Measurements from ENCODE around the gene MED29.

Gene MED29

DNA sequence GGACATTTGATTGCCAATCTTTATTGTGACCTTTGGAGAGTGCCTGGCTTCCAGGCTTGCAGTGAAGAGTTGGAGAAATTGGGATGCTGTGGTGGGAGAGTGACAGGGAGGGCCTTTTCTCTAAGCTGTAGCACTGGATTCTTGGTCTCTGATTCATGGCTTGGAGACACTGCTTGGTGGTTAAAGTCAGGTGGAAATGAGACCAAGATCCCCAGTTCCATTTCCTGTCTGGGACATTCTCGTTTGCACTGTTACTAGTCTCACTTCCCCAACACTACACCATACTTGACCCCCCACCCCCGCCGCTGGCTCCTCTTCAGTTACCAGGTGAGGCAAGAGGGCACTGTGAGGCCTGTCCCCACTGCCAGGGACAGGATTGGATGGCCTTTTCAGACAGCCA, 57.1 kb downstream of the MED29 start:
- Histone ChIP-seq H3K4me1 (ENCODE audit: insufficient read depth, insufficient read length) (no peaks in the 10 kb centered on the region), H3K4me3 (ENCODE audit: insufficient read length, low read depth) (no peak overlapping the region), H3K9ac (ENCODE audit: insufficient read length, low read depth) (no peak overlapping the region), H3K27me3 (ENCODE audit: insufficient read depth, insufficient read length) (no peaks in the 10 kb centered on the region), H3K36me3 (ENCODE audit: insufficient read depth, insufficient read length, low read length) (peaks cover 45% of the 10 kb centered on the region), H3K9me3 (ENCODE audit: insufficient read depth, low read length) (no peaks in the 10 kb centered on the region)
- TF ChIP-seq ZNF274 (IDR thresholded peaks at IDR 0.05; ENCODE audit: low read depth, low read length) (no peak), YY1 (IDR thresholded peaks at IDR 0.05; ENCODE audit: insufficient read depth, insufficient read length) (no peak), SUZ12 (IDR thresholded peaks at IDR 0.05; ENCODE audit: extremely low read depth, insufficient read depth, insufficient read length) (no peak)
- no peak for DNase-seq (ENCODE audit: low read depth, low spot score)

DNA sequence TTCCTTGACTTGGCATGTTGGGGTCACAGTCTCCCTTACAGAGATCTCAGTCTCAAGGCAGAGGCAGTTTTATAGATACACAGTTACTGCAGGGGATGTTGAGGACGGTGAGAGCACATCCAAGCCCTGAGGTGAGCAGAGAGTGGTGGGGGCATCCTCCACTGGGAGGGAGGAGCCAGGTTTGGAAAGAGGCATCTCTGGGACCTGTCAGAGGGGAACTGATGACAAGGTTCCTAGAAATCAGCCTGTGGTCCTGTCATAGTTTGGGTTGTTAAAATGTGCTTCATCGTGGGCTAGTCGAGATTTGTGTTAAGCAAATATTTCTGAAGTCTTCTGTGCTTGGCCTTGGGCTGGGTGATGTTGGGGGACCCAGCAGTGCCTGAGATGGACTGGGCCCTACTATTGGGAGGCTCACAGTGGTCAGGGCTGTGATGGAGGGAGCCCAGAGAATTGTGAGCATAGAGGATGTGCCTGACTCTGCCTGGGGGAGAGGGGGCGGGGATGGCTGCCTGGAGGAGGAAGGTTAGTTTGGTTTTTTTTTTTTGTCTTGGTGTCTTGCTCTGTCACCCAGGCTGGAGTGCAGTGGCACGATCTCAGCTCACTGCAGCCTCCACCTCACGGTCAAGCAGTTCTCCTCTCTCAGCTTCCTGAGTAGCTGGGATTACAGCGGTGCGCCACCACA, 58.1 kb downstream of the MED29 start:
- peaks cover 47% of the 10 kb centered on the region for H3K36me3 ChIP-seq (ENCODE audit: insufficient read depth, insufficient read length, low read length)

More for the DNA sequence above, 58.1 kb downstream of the MED29 start:
- no peak for DNase-seq (ENCODE audit: low read depth, low spot score)
- TF ChIP-seq ZNF274 (IDR thresholded peaks at IDR 0.05; ENCODE audit: low read depth, low read length), result no peak
- no peak for TF ChIP-seq YY1 (IDR thresholded peaks at IDR 0.05; ENCODE audit: insufficient read depth, insufficient read length)
- TF ChIP-seq SUZ12 (IDR thresholded peaks at IDR 0.05; ENCODE audit: extremely low read depth, insufficient read depth, insufficient read length), result no peak
- H3K4me3 ChIP-seq (ENCODE audit: insufficient read length, low read depth), result no peak overlapping the region
- H3K9me3 ChIP-seq (ENCODE audit: insufficient read depth, low read length), result no peaks in the 10 kb centered on the region
- H3K27me3 ChIP-seq (ENCODE audit: insufficient read depth, insufficient read length), result no peaks in the 10 kb centered on the region
- H3K4me1 ChIP-seq (ENCODE audit: insufficient read depth, insufficient read length), result no peaks in the 10 kb centered on the region
- no peak overlapping the region for H3K9ac ChIP-seq (ENCODE audit: insufficient read length, low read depth)
